Peyer's patch (tissue), 4 donors: ENCODE measurements around the gene KIF6.

ENCODE experiments used
- POLR2A ChIP-seq, 2 donors: fragments of 450-650 bp; IDR thresholded peaks; one replicate each; pipeline ENCODE4 v1.5.1; 2017; ENCODE audit warnings: antibody characterized with exemption in 2 of 2, mild to moderate bottlenecking in 2 of 2, moderate library complexity in 2 of 2
- TF ChIP-seq, protein P1 (sequence below), 6 experiments: fragments of 450-650 bp in 4 of 6; fragments of 200-600 bp in 2 of 6; sonication (generic) in 1 of 6; IDR thresholded peaks; one replicate each; pipeline ENCODE4 v1.5.1; 2017 to 2019; ENCODE audit warnings: antibody characterized with exemption in 6 of 6, mild to moderate bottlenecking in 3 of 6, moderate library complexity in 1 of 6

DNA sequence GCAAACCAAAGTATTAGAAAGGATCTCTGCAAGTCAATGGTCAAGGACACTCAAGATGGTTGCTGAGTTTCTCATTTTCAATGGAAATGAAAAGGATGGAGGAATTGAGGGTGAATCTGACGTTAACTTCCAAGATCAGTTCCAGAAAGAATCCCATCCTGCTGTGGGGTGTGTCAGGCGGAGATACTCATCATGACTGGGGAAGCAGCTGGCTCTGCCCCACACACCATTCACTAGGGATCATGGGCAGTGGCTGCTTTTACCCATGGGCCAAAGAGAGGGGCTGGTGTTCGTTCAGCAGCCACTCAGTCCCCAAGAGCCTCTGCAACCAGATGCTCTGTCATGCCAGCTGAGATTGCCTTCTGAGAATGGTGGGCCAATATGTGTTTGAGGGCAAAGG is 300.4 kb downstream of the KIF6 start:
- no peak for TF ChIP-seq POLR2A (IDR thresholded peaks at IDR 0.05)
- TF ChIP-seq, protein P1, sequence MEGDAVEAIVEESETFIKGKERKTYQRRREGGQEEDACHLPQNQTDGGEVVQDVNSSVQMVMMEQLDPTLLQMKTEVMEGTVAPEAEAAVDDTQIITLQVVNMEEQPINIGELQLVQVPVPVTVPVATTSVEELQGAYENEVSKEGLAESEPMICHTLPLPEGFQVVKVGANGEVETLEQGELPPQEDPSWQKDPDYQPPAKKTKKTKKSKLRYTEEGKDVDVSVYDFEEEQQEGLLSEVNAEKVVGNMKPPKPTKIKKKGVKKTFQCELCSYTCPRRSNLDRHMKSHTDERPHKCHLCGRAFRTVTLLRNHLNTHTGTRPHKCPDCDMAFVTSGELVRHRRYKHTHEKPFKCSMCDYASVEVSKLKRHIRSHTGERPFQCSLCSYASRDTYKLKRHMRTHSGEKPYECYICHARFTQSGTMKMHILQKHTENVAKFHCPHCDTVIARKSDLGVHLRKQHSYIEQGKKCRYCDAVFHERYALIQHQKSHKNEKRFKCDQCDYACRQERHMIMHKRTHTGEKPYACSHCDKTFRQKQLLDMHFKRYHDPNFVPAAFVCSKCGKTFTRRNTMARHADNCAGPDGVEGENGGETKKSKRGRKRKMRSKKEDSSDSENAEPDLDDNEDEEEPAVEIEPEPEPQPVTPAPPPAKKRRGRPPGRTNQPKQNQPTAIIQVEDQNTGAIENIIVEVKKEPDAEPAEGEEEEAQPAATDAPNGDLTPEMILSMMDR (IDR thresholded peaks at IDR 0.05) = no peak
